Measurements from ENCODE around the gene MTUS2.

MTUS2 gene

DNA sequence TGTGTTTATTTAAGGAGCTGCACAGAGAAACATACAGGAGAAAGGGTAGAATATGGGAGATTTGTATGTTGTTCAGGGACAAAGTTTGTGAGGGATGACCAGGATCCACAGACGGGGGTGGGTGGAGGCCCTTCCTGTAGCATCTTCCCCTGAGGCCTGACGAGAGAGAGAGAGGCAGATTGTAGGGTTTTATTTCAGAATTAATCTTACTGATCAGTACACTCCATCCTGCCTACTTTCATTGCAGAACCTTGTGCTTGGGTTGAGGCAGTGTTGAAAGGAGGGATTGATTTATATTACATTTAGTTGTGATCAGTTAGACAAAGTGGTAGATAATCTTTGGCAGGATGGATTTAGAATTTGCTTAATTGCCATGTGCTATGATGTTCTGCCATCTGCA, 39.6 kb downstream of the MTUS2 start:
- no peak for DNase-seq

DNA sequence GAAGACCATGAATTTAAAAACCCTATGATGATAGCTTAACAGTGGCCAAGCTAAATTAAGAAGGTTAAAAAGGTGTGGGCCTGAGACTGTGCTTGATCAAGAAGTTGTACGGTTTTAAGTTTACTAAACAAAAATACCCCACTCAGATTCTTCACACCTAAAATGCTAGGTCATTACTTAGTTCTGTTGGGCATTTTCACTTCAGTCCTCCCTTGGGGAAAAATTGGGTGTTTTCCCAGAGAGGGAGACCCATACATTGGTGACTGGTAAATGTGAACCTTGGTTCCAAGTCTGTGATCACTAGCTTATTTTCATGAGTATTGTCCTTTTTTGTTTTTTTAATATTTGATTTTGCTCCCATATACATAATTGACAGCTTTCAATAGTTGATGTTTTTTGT, 44.4 kb downstream of the MTUS2 start:
- no peak for DNase-seq

DNA sequence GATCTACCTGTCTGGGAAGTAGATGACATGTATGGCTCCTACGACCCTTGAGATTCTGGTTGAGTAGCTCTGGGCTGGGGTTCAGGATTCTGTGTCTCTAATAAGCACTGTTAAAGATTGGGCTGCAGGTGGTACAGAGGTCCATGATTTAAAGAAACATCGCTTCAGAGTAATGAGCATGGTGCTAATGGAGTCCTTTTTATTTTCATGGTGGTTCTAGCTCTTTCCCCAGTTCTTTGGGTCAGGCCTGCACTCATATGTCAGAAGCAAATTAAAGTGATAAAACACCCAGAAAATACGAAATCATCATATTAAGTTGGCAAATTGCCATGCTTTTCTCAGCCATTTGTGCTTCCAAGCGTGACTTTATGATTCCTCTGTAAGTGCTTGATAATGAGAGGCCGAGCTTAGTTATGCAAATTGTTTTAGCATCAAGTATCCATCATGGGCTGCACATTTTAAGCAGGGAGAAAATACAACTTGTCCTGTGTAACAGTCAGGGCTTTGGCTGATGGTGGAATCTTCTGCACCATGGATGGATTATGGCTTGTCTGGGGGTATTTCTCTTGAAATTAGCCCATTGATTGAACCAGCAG, 45.1 kb downstream of the MTUS2 start:
- no peak for DNase-seq

DNA sequence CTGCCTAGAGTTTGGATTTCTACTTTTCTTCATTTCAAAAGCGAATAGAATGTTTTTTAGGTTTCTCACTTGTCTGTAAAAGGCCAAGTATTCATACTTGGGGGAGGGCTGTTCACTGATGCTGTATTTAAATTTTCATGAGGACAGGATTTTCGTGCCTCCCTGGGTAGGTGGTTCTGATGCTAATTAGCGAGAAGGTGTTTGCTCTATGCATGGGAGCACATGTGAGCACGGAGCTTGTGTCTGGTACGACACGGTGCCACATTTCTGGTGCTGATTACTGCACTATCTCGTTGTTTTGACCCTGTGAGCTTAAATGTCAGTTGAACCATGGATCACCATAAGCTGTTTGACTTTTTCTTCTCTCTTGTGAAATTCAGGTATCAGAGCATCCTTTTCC, 45.8 kb downstream of the MTUS2 start:
- no peak for DNase-seq

DNA sequence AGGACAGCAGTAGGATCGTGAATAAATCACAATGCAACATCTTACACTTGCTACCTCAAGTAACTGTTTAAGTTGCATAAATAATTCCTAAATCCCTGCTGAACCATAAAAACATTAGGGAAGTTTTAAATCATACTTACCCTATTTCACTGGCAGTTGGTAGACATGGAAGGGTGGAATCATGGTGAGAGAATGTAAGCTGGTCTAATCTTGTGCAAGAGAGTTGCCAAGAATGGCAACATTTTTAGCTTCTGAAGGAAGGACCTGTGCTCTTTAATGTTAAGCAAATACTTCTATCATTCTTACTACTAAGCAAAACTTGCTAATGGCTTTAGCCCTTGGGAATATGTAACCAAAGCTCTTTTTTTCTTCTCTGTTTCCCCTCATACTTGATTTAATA, 46.8 kb downstream of the MTUS2 start:
- no peak for DNase-seq

DNA sequence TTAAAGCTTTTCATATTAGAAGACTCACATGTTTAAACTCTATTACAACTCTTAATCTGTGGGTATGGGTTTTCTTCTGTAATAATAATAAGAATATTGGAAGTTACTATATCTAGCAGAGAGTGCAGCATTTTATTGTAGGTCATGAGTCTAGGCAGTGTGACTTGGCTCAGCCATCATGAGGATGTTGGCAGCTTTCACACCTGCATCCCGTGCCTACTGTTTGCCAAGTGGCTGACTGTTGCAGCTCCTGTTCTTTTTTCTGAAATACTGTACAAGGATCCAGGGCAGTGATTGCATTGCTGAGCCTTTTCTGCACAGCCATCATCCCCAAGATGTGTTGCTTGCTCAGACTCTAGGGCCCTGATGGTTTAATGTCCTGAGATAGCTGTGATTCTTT, 47.4 kb downstream of the MTUS2 start:
- no peak for DNase-seq

DNA sequence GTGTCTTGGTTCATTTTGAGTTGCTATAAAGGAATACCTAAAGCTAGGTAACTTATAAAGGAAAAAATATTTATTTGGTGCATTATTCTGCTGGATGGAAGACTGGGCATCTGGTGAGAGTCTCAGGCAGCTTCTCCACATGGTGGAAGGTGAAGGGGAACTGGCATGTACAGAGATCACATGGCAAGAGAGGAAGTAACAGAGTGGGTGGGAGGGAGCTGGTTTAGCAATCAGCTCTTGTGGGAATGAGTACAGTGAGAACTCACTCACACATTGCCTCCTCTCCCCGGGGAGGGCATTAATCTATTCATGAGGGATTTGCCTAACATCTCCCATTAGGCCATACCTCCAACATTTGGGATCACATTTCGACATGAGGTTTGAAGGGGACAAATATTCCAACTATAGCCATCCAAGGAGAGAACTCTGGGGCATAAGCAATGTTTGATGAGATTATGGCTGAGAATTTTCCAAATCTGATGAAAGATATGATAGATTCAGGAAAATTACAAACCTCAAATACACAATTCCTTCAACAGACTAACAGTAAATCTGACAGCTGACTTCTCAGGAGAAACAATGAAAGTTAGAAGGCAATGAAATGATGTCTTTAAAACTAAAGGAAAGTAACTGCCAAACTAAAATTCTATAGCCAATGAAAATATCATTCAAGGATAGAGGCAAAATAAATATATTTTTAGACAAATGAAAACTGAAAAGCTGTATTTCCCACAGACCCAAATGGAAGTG, 52.5 kb downstream of the MTUS2 start:
- DNase-seq, result no peak

DNA sequence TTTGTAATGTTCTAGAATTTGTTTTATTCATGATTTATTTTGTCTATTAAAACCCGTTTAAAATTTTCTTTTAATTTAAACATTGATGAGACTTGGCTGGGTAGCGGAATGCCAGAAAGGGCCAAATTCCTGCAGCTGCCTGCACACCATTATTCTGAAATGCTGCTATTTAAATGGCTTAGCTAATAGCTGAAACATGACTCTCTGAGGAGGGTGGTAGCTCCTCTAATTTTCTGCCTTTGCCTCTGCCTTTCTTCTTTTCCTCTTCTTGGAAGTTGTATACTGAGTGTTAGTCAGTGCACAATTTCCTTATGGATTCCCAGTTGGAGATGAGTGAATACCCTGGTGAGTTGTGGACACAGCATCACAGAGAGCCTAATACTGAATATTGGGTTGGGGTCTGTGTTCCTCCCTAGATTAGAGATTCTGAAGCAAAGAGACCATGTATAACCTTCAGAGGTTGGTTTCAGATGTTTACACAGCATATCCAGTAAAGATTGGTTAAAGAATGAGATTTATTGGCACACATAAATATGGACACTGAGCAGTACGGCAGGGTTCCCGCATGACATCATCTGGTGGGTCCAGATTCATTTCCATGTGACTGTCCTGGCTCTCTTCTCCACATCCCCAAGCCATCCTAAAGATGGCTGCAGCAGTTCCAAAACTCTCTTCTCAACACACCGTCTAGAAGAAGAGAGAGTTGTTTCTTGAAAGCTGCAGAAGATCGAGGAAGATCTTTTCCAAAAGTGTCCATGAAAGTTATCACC, 55.9 kb downstream of the MTUS2 start:
- DNase-seq, result no peak

DNA sequence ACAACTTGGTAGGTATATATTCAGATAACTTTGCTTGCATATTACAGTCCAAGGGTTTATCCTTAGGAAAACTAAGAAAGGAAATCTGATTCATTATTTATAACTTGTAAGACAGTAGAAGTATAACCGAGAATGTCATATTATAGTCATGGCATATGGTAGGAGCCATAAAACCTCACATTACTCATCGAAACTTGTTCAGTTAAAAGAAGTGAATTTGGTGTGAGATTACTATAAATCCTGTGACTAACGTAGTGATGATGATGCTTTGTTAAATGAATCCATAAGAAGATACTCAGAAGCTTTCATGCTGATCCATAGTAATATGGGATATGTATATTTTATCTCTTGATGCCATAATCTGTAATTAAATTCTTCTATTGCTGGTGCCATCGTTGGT, 57.3 kb downstream of the MTUS2 start:
- DNase-seq, result no peak

DNA sequence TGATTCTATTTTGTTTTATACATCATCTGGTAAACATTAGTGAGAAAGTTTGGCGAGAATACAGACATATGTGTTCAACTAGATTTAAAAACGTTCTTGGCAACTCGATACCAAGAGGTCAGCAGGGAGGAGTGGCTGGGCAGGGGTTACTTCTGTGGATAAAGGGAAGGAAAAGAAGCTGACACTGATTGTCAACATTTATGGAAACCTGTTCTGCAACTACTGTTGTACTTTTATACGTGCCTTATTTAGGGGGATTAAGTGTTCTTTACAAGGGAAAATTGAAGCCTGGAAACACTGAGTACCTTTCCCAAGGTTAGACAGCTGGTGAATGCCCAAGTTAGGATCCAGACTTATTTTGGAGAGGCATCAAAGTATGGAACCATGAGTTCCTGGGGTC, 65.0 kb downstream of the MTUS2 start:
- DNase-seq, result no peak

DNA sequence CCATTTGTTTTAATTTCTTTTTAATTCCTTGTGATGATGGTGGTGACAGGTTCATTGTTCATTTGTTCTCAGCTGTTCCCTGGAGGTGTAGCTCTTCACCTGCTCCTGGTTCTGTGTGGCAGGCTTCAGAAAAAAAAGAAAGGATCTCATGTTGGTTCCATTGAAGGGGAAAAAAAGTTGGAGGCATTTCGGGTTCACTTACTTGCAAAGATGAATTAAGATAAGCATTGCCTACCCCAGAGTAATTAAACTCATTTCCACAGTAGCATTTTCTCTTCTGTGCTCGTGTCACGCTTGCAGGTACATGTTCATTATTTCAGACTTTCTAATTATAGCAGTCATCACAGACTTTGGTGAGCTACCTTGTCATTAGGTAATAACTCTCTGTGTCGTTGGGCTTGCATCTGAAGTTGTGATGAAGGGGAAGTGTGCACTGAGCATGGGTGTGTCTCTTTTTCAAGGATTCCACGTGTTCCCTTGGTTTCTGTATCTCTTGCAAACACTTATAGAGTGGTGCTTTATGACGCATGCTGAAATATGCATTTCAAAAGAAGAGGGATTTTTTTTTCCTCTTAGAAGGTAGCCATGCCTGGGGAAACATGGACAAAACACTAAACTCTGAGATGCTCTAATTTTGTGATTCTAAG, 69.1 kb downstream of the MTUS2 start:
- no peak for DNase-seq

DNA sequence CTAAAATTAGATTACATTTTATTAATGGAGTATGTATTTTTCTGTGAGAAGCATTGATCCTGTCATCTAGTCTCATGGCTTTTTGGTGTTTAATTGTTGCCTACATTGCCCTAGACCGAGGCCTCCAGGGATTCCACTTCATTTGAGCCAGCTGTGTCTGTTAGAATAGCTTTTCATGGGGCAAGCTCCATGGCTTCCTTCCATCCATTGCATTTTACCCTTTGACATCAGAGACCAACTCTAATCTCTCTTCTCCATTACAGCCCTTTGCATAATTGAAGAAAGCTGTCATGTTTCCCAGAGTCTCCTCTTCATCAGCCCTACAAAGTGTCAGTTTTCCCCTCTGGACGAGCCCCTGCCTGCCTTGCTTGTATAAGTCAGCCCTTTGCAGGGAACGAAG, 70.6 kb downstream of the MTUS2 start:
- no peak for DNase-seq

DNA sequence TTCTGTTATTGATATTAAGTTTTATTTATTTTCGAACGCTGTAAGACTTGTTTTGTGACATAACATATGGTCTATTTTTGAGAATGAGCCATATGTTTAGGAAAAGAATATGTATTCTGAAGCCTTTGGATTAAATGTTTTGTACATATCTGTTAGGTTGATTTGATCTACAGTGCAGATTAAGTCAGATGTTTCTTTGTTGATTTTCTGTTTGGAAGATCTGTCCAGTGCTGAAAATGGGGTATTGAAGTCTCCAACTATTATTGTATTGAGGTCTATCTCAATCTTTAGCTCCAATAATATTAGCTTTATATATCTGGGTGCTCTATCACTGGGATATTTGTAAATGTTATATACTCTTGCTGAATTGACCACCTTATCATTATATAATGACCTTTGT, 97.9 kb downstream of the MTUS2 start:
- no peak for DNase-seq

DNA sequence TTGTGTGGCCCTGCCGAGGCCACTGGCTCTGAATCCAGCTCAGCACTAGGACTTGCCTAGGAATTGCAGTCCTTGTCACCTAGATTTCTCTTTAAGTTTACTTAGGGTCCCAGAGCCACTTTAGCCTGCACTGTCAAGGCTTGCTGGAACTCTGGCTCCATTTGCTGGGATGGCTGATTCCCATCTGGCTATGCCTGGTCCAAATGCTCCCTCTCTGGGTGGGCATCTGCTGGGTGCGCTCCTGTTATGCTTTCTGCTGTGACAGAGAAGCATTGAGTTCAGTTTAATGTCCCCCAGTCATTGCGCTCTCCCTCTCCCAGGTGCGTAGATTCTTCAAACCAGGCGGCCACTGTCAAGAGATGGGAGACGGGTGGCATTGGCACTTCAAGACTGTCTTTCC, 102.2 kb downstream of the MTUS2 start:
- no peak for DNase-seq

DNA sequence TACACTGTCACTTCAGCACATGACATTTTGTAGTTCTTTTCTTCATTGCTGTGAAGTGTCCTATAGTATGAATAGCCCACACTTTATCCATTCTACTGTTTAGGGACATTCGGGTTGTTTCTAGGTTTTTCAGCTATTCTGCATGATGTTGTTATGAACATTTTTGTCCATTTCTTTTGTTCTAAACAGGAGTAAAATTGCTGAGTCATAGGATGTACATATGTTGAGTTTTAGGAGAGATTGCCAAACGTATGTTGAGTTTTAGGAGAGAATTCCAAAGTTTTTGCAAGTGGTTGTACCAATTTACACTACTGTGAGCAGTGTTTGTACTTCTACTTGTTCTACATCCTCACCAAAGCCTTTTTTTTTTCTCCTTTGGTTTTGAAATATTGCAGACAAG, 115.0 kb downstream of the MTUS2 start:
- no peak for DNase-seq

DNA sequence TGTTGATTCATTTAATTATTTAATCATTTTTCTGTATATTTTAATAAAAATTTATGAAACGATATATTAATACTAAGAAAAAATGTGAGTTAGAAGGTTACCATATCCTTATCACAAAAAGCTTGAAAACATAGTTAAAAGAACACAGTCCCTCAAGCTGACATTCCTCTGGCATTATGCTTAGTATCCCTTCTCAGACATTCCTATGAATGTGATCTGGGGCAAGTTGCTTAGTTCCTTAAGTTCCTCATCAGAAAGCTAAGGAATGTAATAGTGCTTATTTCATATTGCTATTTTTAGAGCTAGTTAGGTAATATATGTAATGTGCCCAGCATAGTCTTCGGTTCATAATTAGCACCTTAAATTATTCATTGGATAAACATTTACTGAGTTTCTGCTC, 122.8 kb downstream of the MTUS2 start:
- DNase-seq, result no peak

DNA sequence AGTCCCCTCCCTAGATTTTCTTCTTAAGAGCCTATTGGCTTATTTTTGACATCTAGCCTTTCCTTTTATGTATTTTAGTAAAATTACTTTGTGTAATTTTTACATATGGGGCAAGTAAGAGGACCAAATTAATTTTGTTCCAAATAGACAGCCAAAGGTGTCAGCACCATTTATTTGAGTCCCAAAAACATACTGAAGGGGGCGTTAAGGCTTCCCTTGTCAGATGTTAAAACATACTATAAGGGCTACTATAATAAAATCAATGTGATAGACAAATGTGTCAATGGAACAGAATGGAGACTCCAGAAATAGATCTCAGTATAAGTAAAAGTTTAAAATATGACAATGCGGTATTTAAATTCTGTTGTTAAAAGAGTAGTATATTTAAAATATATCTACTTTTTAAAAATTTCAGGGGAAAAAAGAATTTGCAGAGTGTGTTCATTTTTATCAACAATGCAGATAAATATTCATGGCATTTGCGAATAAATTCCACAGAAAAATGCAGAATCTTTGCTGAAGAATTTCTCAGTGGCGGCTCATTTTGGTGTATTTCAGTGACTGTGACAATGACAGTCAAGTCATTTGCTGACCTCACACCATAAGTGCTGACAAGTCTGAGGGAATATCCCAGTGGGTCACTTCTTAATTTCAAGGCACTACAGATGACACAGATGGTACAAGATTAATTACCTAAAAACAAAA, 133.7 kb downstream of the MTUS2 start:
- no peak for DNase-seq

DNA sequence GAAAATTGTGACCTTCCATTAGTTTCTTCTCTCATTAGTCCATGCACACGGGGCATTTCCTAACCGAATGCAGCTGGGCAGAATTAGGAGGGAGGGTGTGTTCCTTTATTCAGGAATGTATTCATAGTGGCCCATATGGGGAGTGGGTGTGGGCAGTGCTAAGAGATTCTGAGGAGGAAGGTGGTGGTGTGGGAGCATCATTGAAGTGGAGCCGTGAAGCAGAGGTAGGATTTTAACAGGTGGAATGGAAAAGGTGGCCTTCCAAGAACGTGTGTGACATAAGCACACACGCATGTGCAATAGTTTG, 134.2 kb downstream of the MTUS2 start:
- DNase-seq, result no peak

DNA sequence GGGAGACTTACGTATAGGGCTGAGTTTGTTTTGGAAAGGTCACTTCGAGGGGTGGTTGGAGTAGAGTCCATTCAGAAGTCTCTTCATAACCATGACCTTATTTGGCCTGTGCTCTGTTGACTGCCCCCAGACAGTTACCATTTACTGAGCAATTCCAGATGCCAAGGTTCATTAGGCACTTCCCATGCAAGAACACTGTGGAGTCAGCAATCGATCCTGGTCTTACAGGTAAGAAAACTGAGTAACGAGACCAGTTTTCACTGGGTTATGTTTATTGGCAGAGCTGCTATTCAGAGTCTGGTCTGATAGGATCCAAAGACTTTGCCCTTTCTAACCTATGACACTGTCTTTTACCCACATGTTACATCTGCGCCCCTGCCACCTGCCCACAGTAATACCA, 134.7 kb downstream of the MTUS2 start:
- DNase-seq, result no peak

DNA sequence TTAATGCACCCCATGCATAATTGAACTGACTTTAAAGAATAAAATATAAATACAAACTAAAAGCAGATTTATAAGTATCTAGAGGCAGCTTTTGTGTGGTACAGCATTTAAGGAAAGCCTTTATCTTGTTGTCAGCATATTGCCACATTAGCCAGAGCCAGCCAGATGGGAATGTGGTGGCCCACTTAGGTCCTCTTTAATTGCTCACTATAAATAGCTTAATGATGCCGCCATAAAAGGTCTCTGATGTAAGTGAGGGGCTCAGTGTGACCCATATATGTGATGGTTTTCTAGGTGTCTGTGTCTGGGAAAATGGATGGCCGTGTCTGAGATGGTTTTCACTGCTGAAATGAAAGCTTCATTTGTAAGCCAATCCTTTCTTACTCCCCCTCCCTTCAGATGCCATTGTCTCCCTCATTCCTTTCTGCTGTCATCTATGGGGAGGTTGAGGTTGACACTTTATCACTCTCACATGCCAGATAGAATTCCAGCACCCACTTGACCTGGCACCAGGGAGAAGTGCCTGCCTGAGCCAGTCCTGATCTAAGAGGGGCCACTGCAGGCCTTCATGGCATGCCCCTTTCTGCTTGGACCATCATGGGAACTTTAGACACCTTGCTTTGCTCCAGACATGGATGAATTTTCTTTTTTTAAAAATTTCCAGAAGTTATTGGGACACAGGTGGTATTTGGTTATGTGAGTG, 135.3 kb downstream of the MTUS2 start:
- no peak for DNase-seq

DNA sequence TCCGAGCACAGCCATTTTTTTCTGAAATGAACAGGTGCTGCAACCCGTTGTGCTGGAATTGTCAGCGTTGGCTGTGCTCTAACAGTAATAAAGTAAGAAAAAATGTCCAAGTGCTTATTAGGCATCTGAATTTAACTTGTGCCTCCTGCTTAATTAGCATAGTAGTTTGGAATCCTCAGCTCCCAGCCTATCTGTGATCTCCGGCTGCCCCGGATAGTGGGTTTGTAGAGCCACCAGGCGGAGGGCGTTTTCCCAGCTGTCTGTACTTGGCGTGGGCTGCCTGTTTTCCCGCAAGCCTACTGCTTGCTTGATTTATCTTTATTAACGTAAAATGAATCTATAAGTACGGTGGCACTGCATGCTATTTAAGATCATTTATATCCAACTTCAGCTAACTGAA, 137.9 kb downstream of the MTUS2 start:
- DNase-seq, result no peak

DNA sequence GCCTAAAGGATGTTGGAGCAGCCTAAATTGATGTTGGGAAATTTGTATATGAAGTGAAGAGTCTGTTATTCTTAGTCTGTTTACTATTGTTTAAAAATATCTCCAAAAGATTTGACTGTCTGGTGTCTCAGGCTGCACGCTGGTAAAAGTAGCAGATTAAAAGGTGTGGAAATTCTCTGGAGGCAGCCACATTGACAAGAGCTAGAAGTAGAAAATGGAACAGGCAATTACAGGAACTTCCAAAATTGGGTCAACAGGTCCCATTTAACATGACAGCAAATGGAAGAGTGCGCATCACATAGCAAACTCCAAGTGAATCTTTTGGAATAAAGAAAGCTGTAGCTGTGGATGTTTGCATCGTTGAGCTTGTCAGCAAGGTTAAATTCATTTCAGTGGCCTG, 138.3 kb downstream of the MTUS2 start:
- DNase-seq, result no peak

DNA sequence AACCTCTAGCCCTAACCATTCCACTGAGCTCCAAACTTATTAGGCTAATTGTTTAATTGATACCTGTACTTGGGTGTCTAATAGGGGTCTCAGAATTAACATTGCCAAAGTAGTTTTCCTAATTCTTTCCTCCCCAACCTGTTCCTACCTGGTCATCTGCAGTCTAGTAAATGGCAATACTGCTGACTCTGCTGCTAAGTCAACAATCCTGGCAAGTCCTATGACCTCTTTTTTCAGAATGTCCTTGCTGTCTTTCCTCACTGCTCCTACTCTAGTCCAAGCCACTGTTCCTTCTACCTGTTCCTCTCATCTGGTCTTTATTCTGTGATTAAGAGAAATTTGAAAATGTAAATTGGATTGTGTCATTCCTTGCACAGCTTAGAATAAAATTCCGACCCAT, 143.9 kb downstream of the MTUS2 start:
- DNase-seq, result no peak
